Esophagus mucosa (tissue), 1 donor: ENCODE results near the gene FRMD4B. TPM values are rescaled to one million over a fixed set of nuclear protein-coding genes. Genes with fewer than 3 reads are reported as not detected.

ENCODE experiments used
- ATAC-seq: fragments of 200-7000 bp; cut with Tn5 transposase; one replicate; pipeline ENCODE4 v1.9.1; 2020
- total RNA-seq: library from RNA; stranded (reverse); gene quantifications from one replicate; pipeline ENCODE4 v1.2.4, GENCODE V29; 2023
- donor health status: DM: yes; HTN: yes; CAD: no.

The FRMD4B gene
- total RNA-seq, 1 donor from 2014 or later: 35.1 TPM

GRCh38 chr3:69403454-69403853 is 17.6 kb upstream of the FRMD4B start:
- ATAC-seq: peak; percentile 94

- ATAC-seq: no peak
Observed at GRCh38 chr3:69400683-69401082, 14.8 kb upstream of the FRMD4B start.

- no peak for ATAC-seq
Observed at GRCh38 chr3:69392850-69393249, 7.0 kb upstream of the FRMD4B start.

DNA sequence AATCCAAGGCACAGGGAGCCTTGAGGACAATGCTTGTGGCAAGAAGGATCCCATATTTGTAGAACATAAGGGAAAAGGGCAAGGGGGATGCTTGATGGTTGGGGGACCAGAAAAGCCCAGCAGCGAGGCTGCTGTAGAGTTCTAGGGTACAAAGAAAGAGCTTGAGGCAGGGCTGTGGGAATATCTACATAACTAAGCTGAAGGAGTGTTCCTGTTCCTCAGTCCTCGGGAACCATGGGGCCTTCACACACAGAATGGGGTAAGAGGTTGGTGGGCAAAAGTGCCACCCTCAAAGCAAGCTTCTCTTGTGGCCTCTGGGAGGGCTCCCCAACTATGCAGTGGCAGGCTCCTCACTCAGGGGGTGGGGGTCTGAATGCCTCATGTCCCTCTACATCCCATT is 6.5 kb upstream of the FRMD4B start:
- ATAC-seq: no peak

GRCh38 chr3:69391554-69391953 is 5.7 kb upstream of the FRMD4B start:
- ATAC-seq: no peak

- no peak for ATAC-seq
Observed at GRCh38 chr3:69390771-69391170, 4.9 kb upstream of the FRMD4B start.

- ATAC-seq: peak; percentile 80
Observed at GRCh38 chr3:69389520-69390248, 3.8 kb upstream of the FRMD4B start.

DNA sequence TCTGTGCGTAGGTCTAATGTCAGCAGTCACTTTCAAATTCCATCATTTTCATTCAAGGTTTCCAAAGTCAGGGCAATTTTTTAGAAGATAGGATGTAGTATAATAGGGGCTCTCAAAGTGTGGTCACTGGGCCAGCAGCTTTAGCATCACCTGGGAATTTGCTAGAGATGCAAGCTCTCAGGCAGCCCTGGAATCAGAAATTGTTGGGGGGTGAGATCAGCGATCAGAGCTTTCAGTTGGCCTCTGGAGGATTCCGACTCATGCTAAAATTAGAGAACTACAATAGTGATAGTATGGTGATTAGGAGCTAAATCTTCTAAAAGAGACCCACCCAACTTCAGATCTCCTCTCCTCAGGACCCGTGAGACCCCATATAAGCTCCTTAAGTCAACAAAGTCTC is 2.4 kb upstream of the FRMD4B start:
- ATAC-seq: no peak

DNA sequence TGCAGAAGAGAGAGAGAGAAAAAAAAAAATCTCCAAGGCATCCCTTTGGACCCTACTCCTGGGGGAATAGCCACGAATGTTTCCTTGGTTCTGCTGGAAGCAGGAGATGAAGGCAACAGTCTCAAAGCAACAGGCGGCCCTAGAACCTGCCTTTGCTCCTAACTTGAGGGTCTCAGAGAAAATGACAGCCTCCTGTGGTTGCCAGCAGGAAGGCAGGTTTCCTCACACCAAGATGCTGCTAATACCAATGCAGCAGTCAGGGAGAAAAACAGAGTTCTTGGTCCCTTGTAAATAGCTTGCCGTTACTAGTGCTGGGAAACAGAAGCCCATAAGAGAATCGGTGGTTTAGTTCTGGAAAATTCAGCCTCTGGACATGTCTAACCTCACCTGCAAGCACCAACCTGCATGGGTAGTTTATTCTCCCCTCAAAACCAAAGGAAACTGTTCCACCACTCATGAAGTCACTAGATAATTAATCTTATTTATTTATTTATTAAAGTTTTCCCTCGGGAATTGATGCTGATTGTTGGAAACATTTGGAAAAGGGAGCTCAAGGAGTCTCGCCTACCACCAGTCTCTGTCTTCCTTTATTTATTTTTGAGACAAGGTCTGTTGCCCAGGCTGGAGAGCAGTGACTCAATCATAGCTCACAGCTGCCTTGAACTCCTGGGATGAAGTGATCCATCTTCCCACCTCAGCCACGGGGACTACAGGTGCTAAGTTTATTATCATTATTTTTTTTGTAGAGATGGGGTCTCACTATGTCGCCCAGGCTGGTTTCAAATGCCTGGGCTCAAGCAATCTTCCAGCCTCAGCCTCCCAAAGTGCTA is 883 bp upstream of the FRMD4B start:
- ATAC-seq: no peak

GRCh38 chr3:69385123-69385722 is 665 bp downstream of the FRMD4B start:
- ATAC-seq: no peak

DNA sequence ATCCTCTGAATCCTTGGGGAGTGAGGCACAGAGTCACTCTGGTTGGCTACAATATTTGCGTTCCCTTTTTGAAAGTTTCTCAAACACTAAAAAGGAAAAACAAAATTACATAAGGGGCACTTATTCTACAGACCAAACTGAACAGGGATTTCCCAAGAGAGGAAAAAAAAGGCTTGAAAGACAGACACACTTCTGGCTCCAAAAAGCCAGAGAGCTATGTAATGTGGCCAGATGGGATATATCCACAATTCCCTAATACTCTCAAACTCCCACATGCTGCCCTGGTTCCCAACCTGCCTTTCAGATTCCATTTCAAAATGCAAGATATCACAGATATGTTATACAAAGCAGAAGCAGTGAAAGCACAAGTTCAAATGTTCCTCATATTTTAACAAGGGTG is 1.6 kb downstream of the FRMD4B start:
- no peak for ATAC-seq

DNA sequence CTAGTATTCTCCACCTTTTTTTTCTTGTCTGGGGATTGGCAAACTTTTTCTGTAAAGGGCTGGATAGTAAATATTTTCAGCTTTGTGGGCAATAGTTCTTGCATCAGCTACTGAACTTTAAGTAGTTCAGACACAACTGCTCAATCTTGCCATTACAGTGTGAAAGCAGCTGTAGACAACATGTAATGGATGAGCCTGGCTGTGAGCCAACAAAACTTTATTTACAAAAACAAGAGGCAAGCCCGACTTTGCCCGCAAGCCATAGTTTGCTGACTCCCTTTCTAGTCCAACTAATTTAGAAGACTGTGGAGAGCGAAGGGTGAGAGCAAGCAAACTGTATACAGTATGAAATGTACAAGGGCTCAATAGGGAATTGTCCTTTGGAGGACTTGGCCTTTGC is 6.2 kb downstream of the FRMD4B start:
- ATAC-seq: no peak

DNA sequence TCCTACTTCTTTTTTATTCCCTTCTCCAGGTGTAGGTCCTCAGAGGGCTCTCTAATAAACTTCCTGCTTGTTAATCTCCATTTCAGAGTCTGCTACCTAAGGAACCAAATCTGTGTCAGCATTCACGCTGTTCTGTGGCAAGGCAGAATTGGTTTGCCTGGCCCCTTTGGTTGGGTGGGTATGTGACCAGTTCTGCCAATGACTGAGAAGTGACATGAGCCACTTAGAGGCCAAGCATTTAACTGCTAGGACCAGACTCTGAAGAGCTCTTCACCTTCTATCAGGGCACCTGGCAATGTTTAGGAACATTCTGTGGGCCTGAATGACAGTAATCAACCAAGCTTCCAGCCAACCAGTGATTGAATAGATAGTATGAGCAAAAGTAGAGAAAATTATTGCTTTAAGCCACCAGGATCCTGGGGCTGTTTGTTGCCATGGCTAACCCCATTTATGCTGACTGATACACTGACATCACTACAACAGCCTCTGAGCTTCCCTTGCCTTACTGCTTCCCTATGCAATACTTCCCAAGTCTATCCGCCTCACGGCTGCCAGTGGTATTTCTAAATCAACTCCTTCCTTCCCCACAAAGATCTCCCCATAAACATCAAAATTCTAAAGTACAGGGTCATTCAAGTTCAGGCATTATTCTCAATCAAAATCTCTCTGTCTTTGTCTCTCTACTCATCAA is 7.6 kb downstream of the FRMD4B start:
- no peak for ATAC-seq

- ATAC-seq: no peak
Observed at GRCh38 chr3:69377262-69377661, 8.6 kb downstream of the FRMD4B start.

GRCh38 chr3:69376731-69377130 is 9.2 kb downstream of the FRMD4B start:
- no peak for ATAC-seq

GRCh38 chr3:69371816-69372215 is 14.1 kb downstream of the FRMD4B start:
- ATAC-seq: no peak

- ATAC-seq: peak; percentile 77
Observed at GRCh38 chr3:69370901-69371301, 15.0 kb downstream of the FRMD4B start.

GRCh38 chr3:69370156-69370883 is 15.6 kb downstream of the FRMD4B start:
- peak; percentile 89 for ATAC-seq

DNA sequence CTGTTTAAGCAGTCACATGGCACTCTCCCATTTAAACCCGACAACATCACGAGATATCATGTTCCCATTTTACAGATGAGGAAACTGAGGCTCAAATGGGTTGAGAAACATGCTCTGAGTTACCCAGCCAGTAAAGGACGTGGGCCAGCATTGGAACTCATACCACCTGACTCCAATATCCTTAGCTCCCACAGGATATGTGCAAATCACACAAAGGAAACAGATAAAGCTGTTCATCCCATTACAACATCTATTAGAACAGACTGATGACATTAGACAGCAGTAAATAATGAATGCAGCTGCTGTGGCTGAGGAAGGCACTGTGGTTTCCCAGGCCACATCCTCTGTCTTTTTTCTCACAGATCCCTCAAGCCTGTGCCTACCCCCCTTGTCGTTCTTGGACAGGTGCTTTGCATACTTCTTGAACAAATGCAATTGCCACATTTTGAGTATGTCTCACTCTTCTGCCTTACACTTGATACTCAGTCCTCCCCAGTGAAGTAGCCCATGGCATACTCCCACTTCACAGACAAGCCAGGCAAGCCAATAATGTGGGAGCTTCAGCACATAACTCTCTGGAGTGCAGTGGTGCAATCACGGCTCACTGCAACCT is 17.7 kb downstream of the FRMD4B start:
- ATAC-seq: no peak

- no peak for ATAC-seq
Observed at GRCh38 chr3:69367586-69367985, 18.3 kb downstream of the FRMD4B start.

DNA sequence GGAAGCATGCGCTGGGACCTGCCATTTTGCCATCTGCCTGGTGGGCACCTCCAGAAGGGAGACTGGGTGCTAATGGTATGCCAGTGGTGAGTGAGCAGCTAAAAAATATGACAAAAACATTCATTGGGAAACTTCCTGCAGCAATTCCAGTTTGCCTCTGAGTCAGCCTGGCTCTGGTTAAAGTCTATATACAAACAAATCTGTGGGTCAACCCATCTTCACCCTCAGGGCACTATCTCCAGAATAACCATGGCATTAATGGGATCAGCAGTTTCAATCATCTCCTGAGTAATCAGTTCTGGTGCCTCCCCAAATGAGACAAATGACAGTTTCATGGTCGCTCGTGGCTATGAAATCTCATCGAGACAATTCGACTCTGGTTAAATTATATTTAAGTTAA is 21.5 kb downstream of the FRMD4B start:
- ATAC-seq: peak; percentile 75

DNA sequence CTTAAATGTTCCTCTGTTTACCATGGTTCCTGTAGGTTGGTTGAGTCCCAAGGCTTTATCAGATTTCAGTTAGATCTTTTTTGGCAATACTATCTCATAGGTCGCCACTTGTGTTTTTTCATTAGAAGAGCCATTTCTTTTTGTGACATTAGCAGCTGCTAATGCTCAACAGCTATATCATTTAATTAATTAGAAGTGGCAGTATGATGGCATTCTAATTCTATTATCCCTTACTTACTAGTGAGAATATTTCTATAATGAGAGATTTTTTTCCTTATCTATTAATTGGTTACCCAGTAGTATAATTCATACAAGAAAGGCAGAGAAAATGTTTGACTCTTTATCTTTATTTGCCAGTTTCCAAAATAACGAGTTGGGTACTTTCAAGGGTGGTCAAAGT is 25.2 kb downstream of the FRMD4B start:
- no peak for ATAC-seq
